ENCODE results near the gene ZCCHC14. TPM values are rescaled to one million over a fixed set of nuclear protein-coding genes. Genes with fewer than 3 reads are reported as not detected.

The ZCCHC14 gene
- total and polyA plus RNA-seq, 11 donors, result 6.4 to 18.4 (median 16.1) TPM

DNA sequence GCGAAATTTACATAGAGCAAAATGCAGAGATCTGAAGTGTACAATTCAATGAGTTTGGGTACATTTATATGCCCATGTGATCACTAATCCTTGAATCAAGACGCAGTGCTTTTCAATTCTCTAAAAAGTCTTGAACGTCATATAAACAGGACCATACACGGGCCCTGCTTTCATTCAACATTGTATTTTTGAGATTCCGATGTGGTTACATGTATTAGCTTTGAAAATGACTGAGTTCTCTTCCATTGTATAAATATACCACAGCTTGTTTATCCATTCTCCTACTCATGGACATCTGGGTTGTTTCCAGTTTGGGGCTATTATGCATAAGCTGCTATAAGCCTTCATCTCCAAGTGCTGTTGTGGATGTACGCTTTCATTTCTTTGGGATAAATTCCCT lies 45.5 kb downstream of the ZCCHC14 start:
- Histone ChIP-seq H3K27ac (peak overlapping the region in 1 of 12 donors; percentile 7), H3K9me3 (peaks cover 0 to 12% (median 0%) of the 10 kb centered on the region in 12 donors), H3K4me1 (peaks cover 0 to 11% (median 0%) of the 10 kb centered on the region in 12 donors), H3K27me3 (no peaks in the 10 kb centered on the region), H3K4me3 (no peak overlapping the region), H3K36me3 (peaks cover 0 to 71% (median 53%) of the 10 kb centered on the region in 9 donors)
- DNase-seq (no peak), ATAC-seq (no peak)
- TF ChIP-seq, protein P1, sequence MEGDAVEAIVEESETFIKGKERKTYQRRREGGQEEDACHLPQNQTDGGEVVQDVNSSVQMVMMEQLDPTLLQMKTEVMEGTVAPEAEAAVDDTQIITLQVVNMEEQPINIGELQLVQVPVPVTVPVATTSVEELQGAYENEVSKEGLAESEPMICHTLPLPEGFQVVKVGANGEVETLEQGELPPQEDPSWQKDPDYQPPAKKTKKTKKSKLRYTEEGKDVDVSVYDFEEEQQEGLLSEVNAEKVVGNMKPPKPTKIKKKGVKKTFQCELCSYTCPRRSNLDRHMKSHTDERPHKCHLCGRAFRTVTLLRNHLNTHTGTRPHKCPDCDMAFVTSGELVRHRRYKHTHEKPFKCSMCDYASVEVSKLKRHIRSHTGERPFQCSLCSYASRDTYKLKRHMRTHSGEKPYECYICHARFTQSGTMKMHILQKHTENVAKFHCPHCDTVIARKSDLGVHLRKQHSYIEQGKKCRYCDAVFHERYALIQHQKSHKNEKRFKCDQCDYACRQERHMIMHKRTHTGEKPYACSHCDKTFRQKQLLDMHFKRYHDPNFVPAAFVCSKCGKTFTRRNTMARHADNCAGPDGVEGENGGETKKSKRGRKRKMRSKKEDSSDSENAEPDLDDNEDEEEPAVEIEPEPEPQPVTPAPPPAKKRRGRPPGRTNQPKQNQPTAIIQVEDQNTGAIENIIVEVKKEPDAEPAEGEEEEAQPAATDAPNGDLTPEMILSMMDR (IDR thresholded peaks at IDR 0.05), result no peak
- WGBS, 4 donors, result 93 to 97% (median 95%) methylated on average over 6 of the region's 6 CpGs
- intact Hi-C loops (cut with DNase I), result no loop called here

DNA sequence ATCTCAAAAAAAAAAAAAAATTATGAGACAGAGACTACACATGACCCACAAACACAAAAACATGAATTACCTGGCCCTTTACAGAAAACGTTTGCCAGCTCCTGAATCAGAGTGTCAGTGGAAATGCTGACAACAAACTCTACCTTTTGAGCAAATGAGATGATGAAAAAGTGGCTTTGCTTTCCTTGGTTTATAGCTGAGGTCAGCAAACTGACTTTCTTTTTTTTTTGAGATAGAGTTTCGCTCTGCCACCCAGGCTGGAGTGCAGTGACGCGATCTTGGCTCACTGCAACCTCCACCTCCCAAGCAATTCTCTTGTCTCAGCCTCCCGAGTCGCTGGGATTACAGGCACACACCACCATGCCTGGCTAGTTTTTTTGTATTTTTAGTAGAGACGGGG lies 46.3 kb downstream of the ZCCHC14 start:
- no peak overlapping the region for H3K27ac ChIP-seq

DNA sequence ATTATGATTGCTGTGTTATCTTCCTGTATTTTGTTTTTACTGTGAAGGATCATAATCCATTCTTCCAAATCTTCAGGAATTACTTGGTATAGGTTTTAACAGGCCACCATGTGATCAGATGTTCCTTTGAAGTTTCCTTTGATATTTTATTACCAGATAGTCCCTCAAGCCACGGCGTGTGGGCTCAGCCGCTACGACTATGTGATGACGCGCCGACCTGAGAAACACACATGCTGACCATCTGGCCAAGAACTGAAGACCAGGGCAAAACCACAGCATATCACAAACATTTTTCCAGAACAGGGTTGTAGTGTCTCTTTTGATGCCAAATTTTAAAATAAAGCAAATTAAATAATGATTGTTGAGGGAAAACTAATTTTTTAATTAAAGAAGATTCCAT lies 47.3 kb downstream of the ZCCHC14 start:
- Histone ChIP-seq H3K4me3 (no peak overlapping the region), H3K36me3 (peaks cover 0 to 64% (median 45%) of the 10 kb centered on the region in 9 donors), H3K27ac (no peak overlapping the region), H3K9me3 (peaks cover 0 to 12% (median 0%) of the 10 kb centered on the region in 12 donors), H3K4me1 (peaks cover 0 to 4% (median 0%) of the 10 kb centered on the region in 12 donors), H3K27me3 (no peaks in the 10 kb centered on the region)
- TF ChIP-seq, protein P1 (IDR thresholded peaks at IDR 0.05), result no peak
- TF ChIP-seq POLR2A (IDR thresholded peaks at IDR 0.05), result no peak
- DNase-seq (no peak), ATAC-seq (no peak)
- 76 to 90% (median 84%) methylated on average over 7 of the region's 7 CpGs for WGBS, 4 donors
- intact Hi-C loops (cut with DNase I), result no loop called here

More for the DNA sequence above, 46.3 kb downstream of the ZCCHC14 start:
- no peak for ATAC-seq
- no peak for TF ChIP-seq POLR2A (IDR thresholded peaks at IDR 0.05)
- TF ChIP-seq, protein P1 (IDR thresholded peaks at IDR 0.05), result no peak
- DNase-seq, result no peak
- WGBS, 4 donors, result 95 to 97% (median 96%) methylated on average over 7 of the region's 7 CpGs
- intact Hi-C loops (cut with DNase I), result no loop called here
- Histone ChIP-seq H3K9me3 (peaks cover 0 to 12% (median 0%) of the 10 kb centered on the region in 12 donors), H3K4me3 (no peak overlapping the region), H3K4me1 (peaks cover 0 to 11% (median 0%) of the 10 kb centered on the region in 12 donors), H3K27me3 (no peaks in the 10 kb centered on the region), H3K36me3 (peaks cover 0 to 67% (median 46%) of the 10 kb centered on the region in 9 donors)

DNA sequence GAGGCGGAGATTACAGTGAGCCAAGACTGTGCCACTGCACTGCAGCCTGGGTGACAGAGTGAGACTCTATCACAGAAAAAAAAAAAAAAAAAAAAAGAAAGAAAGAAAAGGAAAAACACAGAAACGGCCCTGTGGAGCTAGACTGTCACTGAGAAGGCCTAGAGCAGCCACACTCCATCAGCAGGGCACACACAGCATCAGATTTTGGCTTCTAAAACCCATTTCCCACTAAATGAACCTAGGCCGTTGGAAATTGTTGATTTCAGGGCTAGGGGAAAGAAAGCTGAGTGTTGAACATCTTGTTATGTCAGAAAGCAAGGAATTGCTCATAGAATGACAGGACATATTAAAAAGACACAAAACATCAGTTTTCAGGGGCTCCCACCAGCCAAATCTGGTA lies 48.9 kb downstream of the ZCCHC14 start:
- ATAC-seq (no peak), DNase-seq (no peak)
- intact Hi-C loops (cut with DNase I), result no loop called here
- Histone ChIP-seq H3K9me3 (peaks cover 0 to 12% (median 0%) of the 10 kb centered on the region in 12 donors), H3K27me3 (no peaks in the 10 kb centered on the region), H3K27ac (no peak overlapping the region), H3K36me3 (peaks cover 0 to 57% (median 45%) of the 10 kb centered on the region in 9 donors), H3K4me1 (peaks cover 0 to 5% (median 0%) of the 10 kb centered on the region in 12 donors), H3K4me3 (no peak overlapping the region)
- TF ChIP-seq, protein P1 (IDR thresholded peaks at IDR 0.05), result no peak
- TF ChIP-seq POLR2A (IDR thresholded peaks at IDR 0.05), result no peak
- WGBS, 4 donors, result 99 to 100% (median 99%) methylated on average over 3 of the region's 3 CpGs
